Memory B cell (primary cell): ENCODE data around the gene ZBTB12.

Experiments used
- ATAC-seq: fragments of 150-1000 bp; cut with Tn5 transposase; 2 replicates; pipeline ENCODE4 v1.10.0; 2021; ENCODE audit warnings: low read depth, mild to moderate bottlenecking, moderate library complexity
- DNase-seq, 2 donors: peaks; one replicate each; pipeline ENCODE4 v3.0.0; 2022; ENCODE audit warnings: low spot score in 2 of 2
- H3K27ac Mint-ChIP-seq: one replicate; pipeline ENCODE4 v1.8.0; 2022; ENCODE audit warnings: mild to moderate bottlenecking, moderate library complexity, mixed read lengths
- H3K27me3 Mint-ChIP-seq: one replicate; pipeline ENCODE4 v1.8.0; 2022; ENCODE audit warnings: mixed read lengths
- H3K36me3 Mint-ChIP-seq: one replicate; pipeline ENCODE4 v1.8.0; 2022; ENCODE audit warnings: mild to moderate bottlenecking, mixed read lengths
- H3K4me1 Mint-ChIP-seq: one replicate; pipeline ENCODE4 v1.8.0; 2022; ENCODE audit warnings: mixed read lengths
- H3K4me3 Mint-ChIP-seq: one replicate; pipeline ENCODE4 v1.8.0; 2022; ENCODE audit warnings: mild to moderate bottlenecking, moderate library complexity, mixed read lengths
- H3K9me3 Mint-ChIP-seq: one replicate; pipeline ENCODE4 v1.8.0; 2022; ENCODE audit warnings: mixed read lengths

Gene ZBTB12

GRCh38 chr6:31850765-31851484 is 51.0 kb downstream of the ZBTB12 start:
- peaks cover 2% of the 10 kb centered on the region for H3K36me3 Mint-ChIP-seq
- H3K27ac Mint-ChIP-seq, result no peak overlapping the region
- H3K4me3 Mint-ChIP-seq, result no peak overlapping the region
- no peaks in the 10 kb centered on the region for H3K4me1 Mint-ChIP-seq
- no peaks in the 10 kb centered on the region for H3K9me3 Mint-ChIP-seq
- ATAC-seq, result no peak
- no peak for DNase-seq
- no peaks in the 10 kb centered on the region for H3K27me3 Mint-ChIP-seq
